ENCODE results near the gene RHOXF1.
"Not testable (repeated sequence)": the region's sequence is repeated elsewhere in the genome, so short reads cannot be mapped to it uniquely, and the experiment has no call there.

The RHOXF1 gene

DNA sequence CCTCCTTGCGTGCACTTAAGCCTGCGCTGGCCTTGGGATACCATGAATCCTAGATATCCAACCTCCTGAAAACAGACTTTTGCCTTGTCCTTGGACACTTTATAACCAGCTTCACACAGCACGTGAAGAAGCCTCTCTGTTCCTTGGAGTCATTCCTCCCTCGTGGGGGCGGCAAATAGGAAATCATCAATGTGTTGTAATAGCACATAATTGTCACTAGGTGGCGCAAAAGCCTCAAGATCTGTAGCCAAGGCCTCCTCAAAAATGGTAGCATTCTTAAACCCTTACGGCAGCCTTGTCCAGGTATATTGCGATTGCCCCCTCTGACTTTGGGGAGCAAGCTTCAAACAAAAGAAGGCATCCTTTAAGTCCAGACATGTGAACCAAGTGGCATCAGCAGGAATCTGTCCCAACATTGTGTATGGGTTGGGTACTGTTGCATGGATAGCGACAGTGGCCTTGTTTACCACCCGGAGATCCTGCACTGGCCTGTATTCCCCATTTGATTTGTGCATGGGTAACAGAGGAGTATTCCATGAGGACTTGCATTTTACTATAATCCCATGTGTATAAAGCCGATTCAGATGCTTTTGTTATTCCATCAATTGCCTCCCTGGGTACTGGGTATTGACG, 30.0 kb downstream of the RHOXF1 start:
- DNase-seq (ENCODE audit: low read depth in 2 of 2), result not testable (repeated sequence)

DNA sequence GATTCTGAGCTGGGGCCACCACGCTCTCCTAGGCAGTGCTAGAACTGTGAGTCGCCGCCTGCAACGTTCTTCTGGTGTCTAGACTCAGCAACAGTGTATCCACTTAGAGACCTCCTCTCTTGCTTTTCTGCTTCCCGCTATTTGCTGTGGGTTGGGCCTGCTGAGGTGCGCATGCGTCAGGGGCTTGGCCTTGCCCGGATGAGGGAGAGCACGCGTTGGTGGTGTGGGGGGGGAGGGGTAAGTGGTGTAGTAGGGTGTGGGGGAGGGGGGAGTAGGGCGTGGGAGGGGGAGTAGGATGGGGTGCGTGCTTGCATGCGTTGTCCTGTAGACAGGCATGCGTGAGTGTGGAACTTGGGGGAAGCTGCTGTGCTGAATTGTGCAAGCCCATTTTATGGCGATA, 38.1 kb downstream of the RHOXF1 start, which contains the start of gene RHOXF2B:
RHOXF2B (minus strand) TSS at position 101 of the 400 bp plus-strand sequence. CDS start 138 bp downstream, outside the sequence.
- not testable (repeated sequence) for DNase-seq (ENCODE audit: low read depth in 2 of 2)

DNA sequence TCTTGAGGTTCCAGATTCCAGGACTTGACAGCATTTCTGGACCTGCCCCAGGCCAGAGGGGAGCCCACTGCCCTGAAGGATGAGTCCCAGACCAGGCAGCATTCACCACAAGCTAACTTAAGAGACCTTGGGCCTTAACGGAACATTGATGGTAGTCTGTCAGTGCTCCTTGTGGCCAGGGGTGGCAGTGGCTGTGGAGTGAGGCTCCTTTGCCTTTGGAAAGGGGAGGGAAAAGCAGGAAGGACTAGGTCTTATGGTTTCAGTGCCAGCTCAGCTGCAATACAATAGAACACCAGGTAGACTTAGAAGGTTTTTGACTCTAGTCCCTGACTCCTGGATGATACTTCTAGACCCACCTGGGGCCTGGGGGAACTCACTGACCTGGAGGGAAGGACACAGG, 49.5 kb downstream of the RHOXF1 start:
- not testable (repeated sequence) for DNase-seq (ENCODE audit: low read depth in 2 of 2)
